Inflammatory macrophage treated with lipopolysaccharide for 4 hours (primary cell): ENCODE data around the gene CREG2.
"Not testable (repeated sequence)": the region's sequence is repeated elsewhere in the genome, so short reads cannot be mapped to it uniquely, and the experiment has no call there.

ENCODE experiments used
- DNase-seq: peaks from one replicate; pipeline ENCODE4 v3.0.0-alpha.2; 2020

CREG2 gene

GRCh38 chr2:101341421-101341820, 45.9 kb downstream of the CREG2 start:
- no peak for DNase-seq

DNA sequence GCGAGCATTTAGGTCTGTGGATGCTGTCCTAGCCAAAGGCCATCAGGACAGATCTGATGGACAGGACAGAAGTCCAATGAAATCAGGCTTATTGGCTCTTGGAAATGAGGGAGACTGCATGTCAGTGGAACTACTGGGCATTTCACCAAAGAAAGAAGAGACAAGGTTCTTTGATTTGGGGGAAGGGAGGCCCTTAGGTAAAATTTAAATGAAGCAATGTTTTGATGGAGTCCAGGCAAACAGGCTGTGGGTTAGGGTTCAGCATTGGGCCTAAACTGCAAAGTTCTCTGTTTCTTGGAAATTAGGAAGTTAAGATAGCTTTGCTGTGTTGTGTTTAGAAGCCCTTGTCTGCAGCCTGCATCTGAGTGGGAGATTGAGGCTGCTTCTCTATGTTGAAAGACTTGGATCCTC, 47.2 kb downstream of the CREG2 start:
- DNase-seq = peak; percentile 49

- DNase-seq = no peak
These were observed 47.9 kb downstream of the CREG2 start for GRCh38 chr2:101339266-101339880.

DNA sequence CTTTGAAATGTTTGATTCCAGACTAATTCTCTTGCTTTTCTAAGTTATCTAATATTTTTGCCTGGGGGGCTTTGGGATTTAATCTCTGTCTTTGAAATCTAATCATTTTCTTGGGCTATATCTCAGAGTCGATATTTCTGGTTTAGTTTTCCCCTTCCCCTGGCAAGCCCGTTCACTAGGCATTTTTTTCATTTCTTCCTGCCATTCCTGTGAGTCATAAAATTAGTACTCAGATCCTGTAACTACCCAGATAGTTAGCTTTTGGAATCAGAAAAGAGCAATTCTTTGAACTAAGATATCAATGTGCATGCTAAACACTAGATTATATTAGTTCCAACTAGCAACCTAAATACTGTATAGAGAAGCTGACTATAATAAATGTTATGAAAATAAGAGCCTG, 49.4 kb downstream of the CREG2 start:
- no peak for DNase-seq

- no peak for DNase-seq
These were observed 54.2 kb downstream of the CREG2 start for GRCh38 chr2:101332885-101333766.

GRCh38 chr2:101331202-101331601, 56.1 kb downstream of the CREG2 start:
- DNase-seq = no peak

DNA sequence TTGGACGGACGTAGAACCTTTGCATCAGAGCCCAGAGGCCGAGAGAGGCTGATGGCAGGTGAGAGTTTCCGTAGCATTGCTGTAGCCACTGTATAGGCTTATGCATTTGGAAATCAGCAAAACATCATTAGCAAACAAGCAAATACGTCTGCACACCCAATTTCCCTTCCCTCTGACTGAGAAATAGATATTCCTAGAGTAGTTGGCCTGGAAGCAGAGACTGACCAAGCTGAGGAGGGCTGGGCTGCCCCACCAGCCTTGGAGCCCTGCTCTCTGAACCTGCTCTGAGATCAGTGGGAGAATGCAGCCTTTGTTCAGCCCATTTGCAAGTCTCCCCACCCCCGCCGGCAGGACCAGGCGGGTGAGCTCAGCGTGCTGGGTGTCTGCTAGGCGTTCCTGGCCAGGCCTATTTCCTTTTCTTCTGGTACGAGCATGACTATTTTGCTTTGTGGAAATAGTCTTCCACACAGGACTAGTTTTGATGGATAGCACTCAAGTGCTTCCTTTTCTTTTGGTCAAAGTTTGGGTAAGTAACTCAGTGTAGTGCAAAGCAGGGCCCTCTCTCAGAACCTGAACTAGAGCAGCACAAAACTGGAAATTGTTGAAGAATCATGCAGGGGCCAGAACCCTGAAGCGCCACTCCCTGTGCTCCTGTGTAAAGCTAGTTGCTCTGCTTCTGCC, 56.9 kb downstream of the CREG2 start:
- peak; percentile 76 for DNase-seq

- no peak for DNase-seq
These were observed 58.3 kb downstream of the CREG2 start for GRCh38 chr2:101329026-101329425.

- peak; percentile 98 for DNase-seq
These were observed 58.8 kb downstream of the CREG2 start for GRCh38 chr2:101328474-101329007.

DNA sequence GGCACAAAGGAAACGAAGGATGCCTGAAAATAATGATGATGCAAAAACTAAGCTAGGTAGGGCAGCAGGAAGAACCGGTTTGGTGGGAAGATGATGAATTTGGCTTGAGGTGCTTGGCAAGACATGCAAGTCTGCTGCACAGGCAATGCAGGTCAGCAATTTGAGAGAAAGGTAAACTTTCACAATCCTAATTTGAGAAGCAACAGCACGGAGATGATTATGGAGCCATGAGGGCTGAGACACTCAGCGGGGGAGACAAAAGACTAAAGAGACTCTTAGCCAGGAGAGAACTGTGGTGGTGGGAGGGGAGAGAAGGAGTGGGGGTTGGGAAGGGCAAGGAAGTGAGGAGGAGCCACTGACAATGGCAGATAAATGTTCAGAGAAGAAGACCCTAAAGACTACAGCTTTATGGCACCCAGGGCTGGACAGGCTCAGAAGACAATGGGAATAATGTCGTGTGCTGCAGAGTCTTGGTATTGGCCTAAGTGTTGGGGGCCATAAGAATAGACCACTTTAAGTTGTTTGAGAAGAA, 59.4 kb downstream of the CREG2 start:
- DNase-seq = no peak

GRCh38 chr2:101325425-101325824, 61.9 kb downstream of the CREG2 start:
- DNase-seq = no peak

- DNase-seq = not testable (repeated sequence)
These were observed 70.7 kb downstream of the CREG2 start for GRCh38 chr2:101316568-101316967.

DNA sequence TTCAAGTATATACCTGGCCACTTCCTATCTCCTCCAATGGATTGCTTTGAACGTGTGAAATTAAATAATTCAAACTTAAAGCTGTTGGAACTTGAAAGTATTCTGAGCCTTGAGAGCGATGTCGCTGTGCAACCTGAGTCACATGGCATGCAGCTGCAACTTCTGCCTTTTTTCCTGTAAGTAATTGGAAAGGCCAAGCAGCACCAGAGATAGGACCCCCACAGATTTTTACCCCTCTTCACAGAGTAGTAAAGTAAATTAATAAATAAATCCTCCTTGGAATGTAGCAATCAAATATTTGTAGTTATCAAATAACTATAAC, 75.6 kb downstream of the CREG2 start:
- DNase-seq = no peak

- DNase-seq = peak; percentile 39
These were observed 76.2 kb downstream of the CREG2 start for GRCh38 chr2:101310834-101311695.

- peak; percentile 46 for DNase-seq
These were observed 77.0 kb downstream of the CREG2 start for GRCh38 chr2:101310090-101310833.

DNA sequence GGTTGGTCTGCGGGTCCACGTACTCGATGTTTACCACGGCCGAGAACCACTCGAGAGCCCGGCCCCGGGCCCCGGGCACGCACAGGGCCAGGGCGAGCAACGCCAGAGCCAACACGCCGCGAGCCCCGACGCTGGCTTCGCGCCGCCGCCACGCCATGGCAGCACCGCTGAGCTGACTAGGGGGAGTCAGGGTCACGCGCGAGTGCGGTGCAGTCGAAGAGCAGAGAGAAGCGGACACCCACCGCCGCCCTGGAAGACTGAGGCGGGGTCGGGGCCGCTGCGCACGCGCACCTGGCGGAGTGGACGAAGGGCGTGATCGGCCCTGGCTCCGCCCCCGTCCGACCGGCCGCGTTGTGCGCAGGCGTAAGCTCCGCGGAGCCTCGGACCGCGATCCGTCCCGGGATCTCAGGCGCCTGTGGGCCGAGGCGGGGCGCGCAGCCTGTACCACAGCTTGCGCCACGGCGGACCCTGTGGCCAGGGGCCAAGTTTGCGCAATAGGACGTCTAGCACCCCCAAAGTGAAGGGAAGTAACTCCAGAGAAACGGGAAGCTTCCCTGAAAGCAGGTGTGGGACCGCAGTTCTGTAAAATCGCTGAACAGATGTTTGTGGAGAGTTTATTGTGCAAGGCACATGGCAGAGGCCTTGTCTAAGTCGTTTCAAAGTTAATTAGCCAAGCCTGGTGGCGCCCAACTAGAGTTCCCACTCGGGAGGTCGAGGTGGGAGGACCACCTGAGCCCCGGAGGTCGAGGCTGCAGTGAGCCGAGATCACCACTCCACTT, 78.7 kb downstream of the CREG2 start, which contains the start of gene RNF149:
TSS of gene RNF149 (minus strand) at position 270 of the 779 bp plus-strand sequence. CDS start at position 157, 113 bp downstream.
- peak; percentile 95 for DNase-seq

GRCh38 chr2:101307950-101308431, 79.3 kb downstream of the CREG2 start:
- peak; percentile 30 for DNase-seq

GRCh38 chr2:101307503-101307902, 79.8 kb downstream of the CREG2 start:
- DNase-seq = peak; percentile 29

DNA sequence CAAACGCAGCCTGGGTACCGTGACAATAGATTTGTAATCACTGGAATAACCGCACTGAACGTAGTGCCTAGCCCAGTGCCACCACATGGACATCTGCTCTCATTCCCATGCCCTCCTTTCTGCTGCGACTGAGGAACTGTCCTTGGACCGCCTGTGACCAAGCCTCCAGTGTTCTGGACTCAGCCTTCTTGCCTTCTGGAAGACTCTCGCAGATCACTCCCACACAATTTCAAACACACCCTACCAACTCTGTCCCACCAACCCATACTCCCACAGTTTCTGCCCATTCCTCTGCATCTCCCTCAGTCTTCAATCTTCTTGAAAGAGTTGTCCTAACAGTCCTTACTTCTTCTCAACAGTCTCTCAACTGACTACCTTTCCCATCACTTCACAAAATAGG, 80.9 kb downstream of the CREG2 start:
- DNase-seq = peak; percentile 57

- DNase-seq = peak; percentile 78
These were observed 81.7 kb downstream of the CREG2 start for GRCh38 chr2:101305492-101306078.
